Right lung (tissue), 5 donors: ENCODE measurements around the gene DDAH2. TPM values are rescaled to one million over a fixed set of nuclear protein-coding genes. Genes with fewer than 3 reads are reported as not detected.

Experiments
- DNase-seq, 2 donors: peaks; one replicate each; pipeline ENCODE4 v3.0.0-alpha.2; 2013
- polyA plus RNA-seq, 5 donors: library from polyadenylated mRNA; unstranded; fragments of 120-200 nt; gene quantifications; one replicate each; pipeline versions ENCODE4 v1.2.1 to v1.2.3, GENCODE V29; 2013; ENCODE audit warnings: inconsistent platforms in 1 of 5, low replicate concordance in 1 of 5; ENCODE audit not compliant: insufficient read length in 5 of 5, insufficient read depth in 1 of 5

The DDAH2 gene
- polyA plus RNA-seq, 5 donors = 137 to 213 (median 159) TPM

DNA sequence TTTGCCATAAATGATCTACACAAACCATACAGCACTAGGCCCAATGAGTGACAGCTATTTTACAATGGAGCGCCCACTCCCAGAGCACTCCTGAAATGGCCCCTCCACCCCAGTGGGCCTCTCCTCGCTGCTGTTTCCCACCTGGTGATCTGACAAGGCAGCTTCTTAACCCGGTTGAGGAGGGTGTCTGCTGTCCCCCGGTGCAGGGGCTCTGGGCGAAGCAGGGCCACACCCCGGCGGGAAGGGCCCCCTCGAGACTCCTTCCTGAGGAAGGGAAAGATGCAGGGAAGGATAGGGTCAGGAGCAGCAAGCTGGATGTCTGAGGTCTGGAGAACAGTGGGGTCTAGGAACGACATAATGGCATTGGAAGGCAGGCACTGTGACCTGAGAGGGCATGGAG is 36.2 kb downstream of the DDAH2 start:
- no peak for DNase-seq

DNA sequence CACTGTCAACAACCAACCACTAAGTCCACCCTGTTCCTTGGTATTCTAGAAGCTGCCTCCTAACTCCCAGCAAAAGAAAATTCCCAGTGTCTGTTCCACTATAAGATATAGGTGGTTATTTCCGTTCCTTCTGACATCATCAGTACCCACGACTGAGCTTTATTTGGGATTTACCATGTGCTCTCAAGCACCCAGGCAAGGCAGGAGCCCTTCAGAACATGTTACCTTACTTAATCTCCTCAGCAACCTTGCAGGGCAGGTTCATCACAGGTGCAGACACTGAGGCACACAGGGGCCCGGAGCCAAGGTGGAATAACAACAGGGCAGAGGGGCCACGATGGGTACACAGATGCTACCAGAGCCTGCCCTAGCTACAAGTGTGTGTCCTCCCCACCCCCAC is 36.7 kb downstream of the DDAH2 start:
- DNase-seq = no peak

DNA sequence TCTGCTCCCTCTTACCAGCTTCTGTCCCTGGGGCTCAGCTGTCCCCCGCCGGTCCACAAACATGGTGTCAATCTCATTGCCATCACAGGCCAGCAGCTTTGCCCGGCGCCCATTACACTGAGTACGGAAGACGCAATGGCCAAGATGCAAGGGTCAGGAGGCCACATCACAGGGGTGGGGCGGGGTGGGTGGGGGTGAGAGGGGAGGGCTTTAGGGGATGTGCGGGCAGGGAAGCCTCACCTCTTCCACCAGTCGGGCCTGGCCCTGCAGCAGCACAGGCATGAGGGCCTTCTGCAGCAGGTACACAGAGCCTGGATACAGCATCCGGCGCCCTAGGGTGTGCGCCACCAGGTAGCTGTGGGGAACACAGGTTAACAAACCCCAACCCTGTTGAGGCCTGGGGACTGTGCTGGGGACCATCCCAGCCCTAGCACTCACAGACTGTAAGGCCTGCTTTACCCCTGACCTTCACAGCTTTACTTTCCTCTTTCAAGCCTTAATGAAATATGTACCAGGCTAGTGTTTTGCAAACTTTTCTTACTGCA is 37.5 kb downstream of the DDAH2 start:
- DNase-seq = no peak

DNA sequence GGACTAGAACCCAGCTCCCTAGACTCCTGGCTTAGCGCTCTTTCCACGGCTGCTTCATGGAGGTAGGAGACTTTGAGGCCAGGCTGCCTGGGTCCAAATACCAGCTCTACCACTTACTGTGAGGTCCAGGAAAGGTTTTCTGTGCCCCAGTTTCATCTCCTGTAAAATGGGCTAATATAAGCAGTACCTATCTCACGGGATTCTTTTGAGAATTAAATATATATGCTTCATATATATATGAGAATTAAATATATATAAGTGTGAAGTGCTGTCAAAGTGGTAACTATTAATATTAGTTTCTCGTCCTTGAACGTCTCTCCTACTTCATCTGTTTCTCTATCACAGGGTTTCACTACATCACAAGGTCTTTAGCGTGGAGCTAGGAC is 38.0 kb downstream of the DDAH2 start:
- no peak for DNase-seq

DNA sequence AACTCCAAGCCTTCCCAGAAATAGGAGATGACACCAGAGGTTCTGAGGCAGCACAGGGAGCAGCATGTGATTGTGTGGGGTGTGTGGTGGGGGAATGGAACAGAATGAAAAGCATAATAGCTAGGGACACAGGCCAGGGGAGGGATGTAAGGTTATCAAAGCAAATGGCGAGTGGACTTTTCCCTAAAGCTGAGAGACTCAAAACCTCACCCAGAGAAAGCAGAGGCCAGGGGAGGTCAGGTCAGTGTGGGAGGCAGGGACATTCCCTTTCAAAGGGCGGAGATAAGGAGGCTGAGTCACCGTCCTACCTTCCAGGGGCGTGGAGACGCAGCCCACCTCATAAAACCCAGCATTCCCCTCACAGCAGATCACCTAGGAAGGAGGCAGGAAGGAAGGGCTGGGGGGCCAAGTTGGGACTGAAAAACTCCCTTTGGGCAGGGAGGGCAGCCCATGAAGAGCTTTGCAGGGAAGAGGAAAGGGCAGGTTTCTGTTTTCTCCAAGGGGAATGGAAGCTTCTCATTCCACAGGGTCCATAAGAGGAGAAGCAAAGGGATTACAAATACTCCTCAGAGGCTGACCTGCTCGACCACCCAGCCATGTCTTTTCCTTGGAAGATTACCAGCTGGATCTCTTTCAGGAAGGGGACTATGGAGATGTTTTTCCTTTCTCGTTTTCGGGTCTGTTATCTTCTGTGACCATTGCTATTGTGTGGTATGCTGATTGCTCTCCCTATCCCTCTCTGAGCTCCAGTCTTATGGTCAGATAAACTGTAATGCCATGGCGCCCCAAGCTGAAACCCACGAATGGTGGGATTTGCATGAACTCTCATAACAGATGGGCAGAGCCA is 38.6 kb downstream of the DDAH2 start:
- no peak for DNase-seq

DNA sequence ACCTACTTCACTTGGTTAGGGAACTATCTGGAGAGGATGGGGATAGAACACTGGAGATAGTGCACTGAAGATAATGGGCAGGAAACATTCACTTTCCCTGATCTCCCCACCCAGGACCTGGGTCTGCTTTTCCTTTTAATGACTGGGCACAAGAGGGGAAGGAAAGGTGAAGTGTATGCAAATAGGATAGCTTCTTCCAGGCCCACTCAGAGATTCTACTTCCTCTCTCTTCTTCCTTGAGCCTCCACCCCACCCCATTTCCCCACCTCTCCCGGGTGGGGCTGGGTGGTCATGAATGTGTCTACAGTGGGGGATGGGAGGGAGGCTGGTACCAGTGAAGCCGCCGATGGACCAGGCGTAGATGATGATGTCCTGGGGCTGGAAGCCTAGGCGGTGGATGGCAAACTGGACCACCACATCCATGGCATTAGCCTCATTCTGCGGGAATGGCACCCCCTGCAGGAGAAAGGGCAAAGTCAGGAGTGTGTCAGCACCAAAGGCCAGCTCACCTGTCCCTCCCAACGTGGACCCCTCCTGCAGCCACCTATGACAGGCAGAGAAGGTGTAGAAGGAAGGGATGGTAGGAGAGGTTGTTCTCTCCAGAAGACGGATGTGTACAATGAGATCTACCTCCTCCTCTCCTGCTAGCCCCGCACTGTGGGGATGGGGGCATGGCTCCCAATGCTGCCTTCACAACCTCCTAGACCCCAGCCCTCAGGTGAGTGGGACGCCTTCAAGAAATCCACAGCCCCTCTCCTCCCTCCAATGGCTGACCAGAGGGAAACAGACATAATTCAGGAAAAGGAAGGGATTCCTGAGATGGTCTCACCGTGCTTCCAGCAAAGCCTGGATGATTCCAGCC is 39.6 kb downstream of the DDAH2 start:
- DNase-seq = no peak

DNA sequence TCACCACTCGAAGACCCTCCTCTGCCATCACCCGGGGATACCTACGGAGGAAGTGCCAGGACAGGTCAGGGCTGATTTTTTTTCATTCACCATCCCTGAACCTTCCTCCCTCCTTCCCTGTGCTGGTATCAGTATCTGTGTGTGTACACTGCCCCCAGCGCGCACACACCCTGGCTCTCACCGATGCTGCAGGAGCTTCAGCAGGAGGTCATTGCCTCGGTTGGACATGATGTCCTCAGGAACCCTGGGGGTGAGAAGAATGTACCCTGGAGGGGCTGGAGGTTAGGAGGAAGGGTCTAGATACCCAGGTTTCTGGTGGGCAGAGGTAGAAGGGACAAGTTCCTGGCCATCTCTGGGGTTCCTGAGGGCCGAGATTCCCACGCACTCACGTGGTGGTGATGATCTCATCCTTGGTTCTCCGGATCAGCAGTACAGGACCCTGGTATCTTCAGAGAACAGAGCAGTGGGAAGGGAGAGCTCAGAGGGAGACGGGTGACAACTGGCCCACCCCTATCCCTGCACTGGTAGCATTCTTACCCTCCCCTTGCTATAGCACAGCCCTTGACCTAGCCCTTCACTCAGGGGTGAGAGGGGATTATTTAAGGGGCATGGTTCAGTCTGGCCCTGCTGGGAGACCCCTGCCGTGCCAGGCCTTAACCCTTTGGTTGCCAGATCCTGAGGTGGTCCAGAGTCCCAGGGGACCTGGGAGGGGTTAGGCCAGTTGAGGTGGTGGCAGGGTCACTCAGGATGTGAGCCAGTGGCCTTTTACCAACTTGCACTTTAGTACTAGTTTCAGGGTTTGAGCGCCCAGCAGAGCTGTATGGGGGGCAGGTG is 41.0 kb downstream of the DDAH2 start:
- DNase-seq = no peak

DNA sequence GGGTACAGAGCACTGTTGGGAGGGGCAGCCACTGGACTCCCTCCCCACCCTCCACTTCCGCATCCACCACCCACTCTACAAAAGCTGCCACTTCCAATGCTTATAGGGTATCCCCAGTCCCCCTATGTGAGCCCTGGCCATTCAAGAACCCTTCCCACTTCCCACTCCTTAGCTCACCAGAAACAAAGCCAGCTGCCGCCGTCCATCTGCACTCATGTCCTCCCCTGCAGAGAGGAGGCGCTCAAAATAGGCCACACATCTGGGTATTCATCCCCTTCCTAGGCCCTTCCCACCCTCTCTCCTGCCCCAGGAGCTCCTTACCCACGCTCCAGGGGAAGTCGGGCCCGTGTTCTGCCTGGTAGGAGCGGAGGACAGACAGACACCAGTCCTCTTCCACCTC is 41.8 kb downstream of the DDAH2 start:
- no peak for DNase-seq

DNA sequence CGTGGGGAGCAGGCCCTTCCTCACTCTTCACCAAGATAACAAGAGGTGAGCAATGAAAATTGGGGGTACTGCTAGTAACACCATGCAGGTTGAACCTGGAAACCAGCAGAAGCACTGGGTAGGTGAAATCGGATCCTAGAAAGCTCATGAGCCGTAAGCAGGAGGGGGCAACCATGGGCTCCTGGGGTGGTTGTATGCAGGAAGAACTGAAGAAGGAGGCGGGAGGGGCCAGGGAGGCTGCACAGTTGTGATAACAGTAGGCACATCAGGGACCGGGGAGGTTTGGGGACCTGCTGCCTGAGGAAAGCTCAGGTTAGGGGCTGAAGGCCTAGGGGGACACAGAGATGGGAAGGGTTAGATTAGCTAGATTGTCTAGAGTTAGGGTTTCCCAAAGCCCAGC is 42.6 kb downstream of the DDAH2 start:
- DNase-seq = no peak

DNA sequence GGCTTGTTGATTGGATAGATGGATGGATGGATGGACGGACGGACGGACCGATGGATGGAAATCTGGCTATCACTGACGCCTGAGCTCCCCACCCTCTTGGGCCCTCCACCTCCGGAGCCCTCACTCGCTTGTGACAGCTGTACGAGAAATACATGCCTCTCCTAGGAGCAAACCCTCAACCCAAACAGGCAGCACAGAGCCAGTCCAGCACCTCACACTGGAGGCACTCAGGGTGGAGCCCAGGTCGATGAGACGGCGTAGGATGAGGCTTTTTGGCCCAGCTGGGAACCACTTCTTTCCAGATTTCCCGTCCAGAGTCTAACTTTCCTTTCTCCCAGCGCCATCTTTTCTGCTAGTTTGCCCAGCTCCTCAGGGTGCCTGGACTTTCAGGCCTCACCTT is 45.5 kb downstream of the DDAH2 start:
- no peak for DNase-seq

DNA sequence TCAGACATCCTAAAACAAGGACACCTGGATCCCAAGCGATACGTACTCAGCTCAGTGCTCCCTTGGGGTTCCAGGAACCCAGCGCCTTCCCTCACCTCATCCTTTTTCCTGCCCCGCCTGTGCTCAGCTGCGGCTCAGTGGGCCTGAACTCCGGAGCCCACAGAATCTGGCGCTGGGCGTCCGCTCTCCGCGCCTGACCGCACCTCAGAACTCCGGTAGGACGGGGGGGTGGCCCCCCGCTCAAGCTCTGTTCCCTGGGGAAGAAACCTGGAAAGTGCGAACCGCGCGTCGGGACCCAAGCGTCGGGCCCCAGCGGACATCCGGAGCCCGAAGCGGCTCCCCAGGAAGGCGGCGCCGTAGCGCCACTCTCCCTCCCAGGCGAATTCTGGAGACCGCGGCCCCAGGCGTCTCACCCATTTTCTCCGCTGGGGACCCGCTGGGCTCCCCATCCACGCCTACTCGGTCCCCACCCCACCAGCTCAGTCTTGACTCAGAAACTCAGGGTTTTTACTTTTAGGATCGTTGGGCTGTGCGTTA is 47.9 kb downstream of the DDAH2 start:
- DNase-seq = peak in 1 of 2 donors; percentile 52

DNA sequence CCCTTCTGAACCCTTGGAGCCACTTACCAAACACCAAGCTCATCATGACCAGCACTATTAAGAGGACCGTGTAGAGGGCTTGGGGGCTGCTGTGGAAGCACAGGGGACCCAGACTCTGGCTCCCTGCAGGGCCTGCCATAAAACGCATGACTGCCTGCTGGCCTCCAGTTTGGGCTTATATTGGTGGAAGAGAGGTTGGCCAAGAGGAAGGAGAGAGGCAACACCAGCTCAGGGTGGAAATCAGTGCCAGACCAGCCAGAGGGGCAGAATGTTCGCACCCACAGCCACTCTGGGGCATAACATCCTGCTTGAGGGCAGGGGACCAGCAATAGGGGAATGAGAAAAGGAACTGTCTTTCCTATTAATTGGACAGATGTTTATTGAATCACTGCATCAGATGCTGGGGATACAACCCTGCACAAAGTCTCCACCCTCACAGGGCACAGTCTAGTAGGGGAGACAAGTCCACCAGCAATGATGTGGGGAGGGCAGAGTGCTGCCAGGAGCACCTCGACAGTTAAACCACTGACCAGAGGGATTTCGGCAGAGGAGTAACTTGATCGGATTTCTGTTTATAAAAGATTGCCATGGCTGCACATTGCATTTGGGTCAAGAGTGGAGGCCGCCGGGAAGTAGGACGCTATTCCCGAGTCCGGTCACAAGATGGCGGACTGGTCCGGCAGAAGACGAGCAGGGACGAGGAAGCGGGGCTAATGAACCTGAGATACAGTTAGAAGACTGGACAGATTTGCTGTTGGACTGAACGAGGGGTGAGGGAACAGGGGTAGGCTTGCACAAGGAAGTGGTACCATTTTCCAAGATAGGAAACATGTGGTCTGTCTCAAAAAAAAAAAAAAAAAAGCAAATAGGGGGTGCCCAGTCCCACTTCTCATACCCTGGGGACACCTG is 48.6 kb downstream of the DDAH2 start, which contains the start of gene LY6G5C:
Gene LY6G5C (minus strand): TSS at position 842 of the 909 bp plus-strand sequence. CDS start 694 bp downstream, at position 148.
- DNase-seq = peak; percentile 88 to 91

DNA sequence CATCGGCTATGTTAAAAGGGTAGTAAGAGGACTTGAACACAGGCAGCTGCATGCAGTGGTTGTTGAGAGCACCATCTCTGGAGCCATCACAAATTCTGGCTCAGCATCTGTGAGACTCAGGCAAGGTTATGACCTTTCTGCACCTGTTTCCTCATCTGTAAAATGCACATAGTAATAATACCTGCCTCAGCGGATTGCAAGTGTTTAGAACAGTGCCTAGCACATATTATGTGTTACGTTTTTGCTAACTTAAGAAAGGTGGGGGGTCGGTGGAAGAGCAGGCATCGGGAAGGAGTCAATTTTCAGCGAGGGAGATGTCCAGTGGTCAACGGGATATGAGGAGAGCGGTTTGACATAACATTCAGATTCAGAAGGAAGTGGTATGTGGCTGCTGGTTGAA is 51.1 kb downstream of the DDAH2 start:
- DNase-seq = no peak

Other genes with a start within 250 kb of the DDAH2 start
- 1 to 10 TPM in 4 of 5 donors, under 1 TPM in 1; 0.75 to 3.3 (median 1.8) TPM for gene MICB, start 231.2 kb downstream of the DDAH2 start, polyA plus RNA-seq
- gene MCCD1, start 200.3 kb downstream of the DDAH2 start, polyA plus RNA-seq = under 1 TPM in 1 of 5 donors, not detected in 4; 0.16 TPM
- gene DDX39B, start 187.3 kb downstream of the DDAH2 start, polyA plus RNA-seq = 100 to 1,000 TPM; 573 to 737 (median 621) TPM
- 1 to 10 TPM; 2.6 to 6.4 (median 4.1) TPM for gene ATP6V1G2, start 182.7 kb downstream of the DDAH2 start, polyA plus RNA-seq
- 10 to 100 TPM; 16.7 to 26.2 (median 20.0) TPM for gene NFKBIL1, start 181.7 kb downstream of the DDAH2 start, polyA plus RNA-seq
- under 1 TPM; 0.16 to 0.52 (median 0.35) TPM for gene LTA, start 157.0 kb downstream of the DDAH2 start, polyA plus RNA-seq
- gene TNF, start 153.7 kb downstream of the DDAH2 start, polyA plus RNA-seq = under 1 TPM in 4 of 5 donors, not detected in 1; 0.21 to 0.48 (median 0.23) TPM
- gene LTB, start 146.9 kb downstream of the DDAH2 start, polyA plus RNA-seq = 1 to 10 TPM; 2.4 to 4.7 (median 2.5) TPM
- gene LST1, start 143.0 kb downstream of the DDAH2 start, polyA plus RNA-seq = 1 to 10 TPM; 5.4 to 9.2 (median 6.6) TPM
- gene NCR3, start 136.3 kb downstream of the DDAH2 start, polyA plus RNA-seq = under 1 TPM in 4 of 5 donors, not detected in 1; 0.21 to 0.73 (median 0.39) TPM
- 10 to 100 TPM; 18.6 to 25.9 (median 21.7) TPM for gene AIF1, start 114.1 kb downstream of the DDAH2 start, polyA plus RNA-seq
- 100 to 1,000 TPM; 128 to 193 (median 141) TPM for gene PRRC2A, start 108.6 kb downstream of the DDAH2 start, polyA plus RNA-seq
- 100 to 1,000 TPM; 171 to 262 (median 214) TPM for gene BAG6, start 76.6 kb downstream of the DDAH2 start, polyA plus RNA-seq
- gene APOM, start 73.4 kb downstream of the DDAH2 start, polyA plus RNA-seq = 10 to 100 TPM in 1 of 5 donors, 1 to 10 TPM in 4; 4.5 to 12.0 (median 6.3) TPM
- 10 to 100 TPM; 15.3 to 19.6 (median 16.6) TPM for gene C6orf47, start 68.5 kb downstream of the DDAH2 start, polyA plus RNA-seq
- 10 to 100 TPM; 17.9 to 23.6 (median 21.5) TPM for gene GPANK1, start 64.3 kb downstream of the DDAH2 start, polyA plus RNA-seq
- 100 to 1,000 TPM; 172 to 193 (median 189) TPM for gene CSNK2B, start 63.2 kb downstream of the DDAH2 start, polyA plus RNA-seq
- 10 to 100 TPM; 24.1 to 40.6 (median 31.2) TPM for gene LY6G5B, start 59.3 kb downstream of the DDAH2 start, polyA plus RNA-seq
- 1 to 10 TPM; 2.7 to 5.0 (median 4.4) TPM for gene LY6G5C, start 48.2 kb downstream of the DDAH2 start, polyA plus RNA-seq
- 10 to 100 TPM; 48.7 to 64.2 (median 59.9) TPM for gene ABHD16A, start 26.0 kb downstream of the DDAH2 start, polyA plus RNA-seq
- 1 to 10 TPM in 3 of 5 donors, under 1 TPM in 1, not detected in 1; 0.88 to 1.5 (median 1.2) TPM for gene LY6G6F, start 22.4 kb downstream of the DDAH2 start, polyA plus RNA-seq
- under 1 TPM in 3 of 5 donors, not detected in 2; 0.48 to 0.88 (median 0.80) TPM for gene LY6G6D, start 14.0 kb downstream of the DDAH2 start, polyA plus RNA-seq
- gene LY6G6C, start 7.6 kb downstream of the DDAH2 start, polyA plus RNA-seq = under 1 TPM; 0.39 to 0.93 (median 0.65) TPM
- gene MPIG6B, start 5.9 kb downstream of the DDAH2 start, polyA plus RNA-seq = 1 to 10 TPM; 2.4 to 3.8 (median 3.0) TPM
- 100 to 1,000 TPM; 265 to 287 (median 272) TPM for gene CLIC1, start 7.2 kb upstream of the DDAH2 start, polyA plus RNA-seq
- gene MSH5, start 10.7 kb upstream of the DDAH2 start, polyA plus RNA-seq = 10 to 100 TPM; 27.3 to 45.6 (median 29.6) TPM
- 10 to 100 TPM in 1 of 5 donors, 1 to 10 TPM in 4; 6.6 to 12.2 (median 8.2) TPM for gene SAPCD1, start 33.4 kb upstream of the DDAH2 start, polyA plus RNA-seq
- 1 to 10 TPM; 1.6 to 3.7 (median 2.0) TPM for gene VWA7, start 48.0 kb upstream of the DDAH2 start, polyA plus RNA-seq
- gene VARS1, start 66.5 kb upstream of the DDAH2 start, polyA plus RNA-seq = 10 to 100 TPM; 32.5 to 52.1 (median 38.9) TPM
- gene LSM2, start 77.7 kb upstream of the DDAH2 start, polyA plus RNA-seq = 10 to 100 TPM; 78.9 to 89.9 (median 81.8) TPM
- 1 to 10 TPM; 2.9 to 4.6 (median 3.5) TPM for gene HSPA1L, start 86.0 kb upstream of the DDAH2 start, polyA plus RNA-seq
- 100 to 1,000 TPM in 2 of 5 donors, 10 to 100 TPM in 3; 56.8 to 137 (median 68.3) TPM for gene HSPA1A, start 86.2 kb upstream of the DDAH2 start, polyA plus RNA-seq
- 100 to 1,000 TPM in 2 of 5 donors, 10 to 100 TPM in 3; 63.8 to 137 (median 79.9) TPM for gene HSPA1B, start 98.4 kb upstream of the DDAH2 start, polyA plus RNA-seq
- 10 to 100 TPM; 22.3 to 31.1 (median 29.1) TPM for gene NEU1, start 133.5 kb upstream of the DDAH2 start, polyA plus RNA-seq
- gene SLC44A4, start 149.7 kb upstream of the DDAH2 start, polyA plus RNA-seq = 10 to 100 TPM; 10.2 to 24.4 (median 19.1) TPM
- 10 to 100 TPM; 59.7 to 83.8 (median 74.1) TPM for gene EHMT2, start 168.4 kb upstream of the DDAH2 start, polyA plus RNA-seq
- gene ZBTB12, start 172.8 kb upstream of the DDAH2 start, polyA plus RNA-seq = 10 to 100 TPM; 17.0 to 24.5 (median 21.3) TPM
- gene C2, start 198.4 kb upstream of the DDAH2 start, polyA plus RNA-seq = 1 to 10 TPM; 3.6 to 7.4 (median 6.0) TPM
- gene CFB, start 216.8 kb upstream of the DDAH2 start, polyA plus RNA-seq = 1 to 10 TPM; 2.1 to 8.6 (median 4.3) TPM
- 10 to 100 TPM; 76.5 to 93.4 (median 81.9) TPM for gene NELFE, start 229.7 kb upstream of the DDAH2 start, polyA plus RNA-seq
- 10 to 100 TPM; 32.1 to 43.2 (median 41.7) TPM for gene SKIC2, start 229.9 kb upstream of the DDAH2 start, polyA plus RNA-seq
- gene DXO, start 242.8 kb upstream of the DDAH2 start, polyA plus RNA-seq = 10 to 100 TPM; 22.7 to 31.8 (median 27.5) TPM